PC-9 (cell line): ENCODE results near the gene C19orf67. TPM values are rescaled to one million over a fixed set of nuclear protein-coding genes. Genes with fewer than 3 reads are reported as not detected.

Experiments used
- BruUV-seq: library from RNA; stranded (reverse); fragments of 400-500 nt; replicated peaks from 2 replicates; lab custom pipeline; 2021; lab: Mats Ljungman, UMichigan
- CTCF ChIA-PET: fragments of 300-600 bp; sonication (Branson Sonifier 250); formaldehyde crosslinking; loops from one replicate; lab custom pipeline; 2022; ENCODE audit warnings: antibody characterized with exemption; lab: Charles Lee
- POLR2A ChIA-PET: fragments of 300-600 bp; sonication (Branson Sonifier 250); formaldehyde crosslinking; loops from one replicate; lab custom pipeline; 2022; ENCODE audit warnings: antibody characterized with exemption; ENCODE audit not compliant: unreplicated experiment; lab: Charles Lee
- DNase-seq, 2 experiments: peaks; one replicate each; pipeline versions ENCODE4 v3.0.0 to v3.0.0-alpha.2; 2015 to 2022; ENCODE audit warnings: mixed read lengths in 1 of 2
- H2AFZ ChIP-seq: fragments of 200-600 bp; sonication (generic); 2 replicates; pipeline ENCODE4 v1.8.1; 2017; ENCODE audit warnings: antibody characterized with exemption
- H3F3A ChIP-seq: fragments of 200-600 bp; sonication (generic); 2 replicates; pipeline ENCODE4 v1.8.1; 2017; ENCODE audit warnings: antibody characterized with exemption, mild to moderate bottlenecking, low read depth; ENCODE audit not compliant: insufficient read depth
- H3K27ac ChIP-seq: fragments of 200-600 bp; sonication (generic); 2 replicates; pipeline ENCODE4 v1.6.1; 2016; ENCODE audit warnings: mixed run types
- H3K27me3 ChIP-seq: fragments of 200-600 bp; sonication (generic); 2 replicates; pipeline ENCODE4 v1.6.1; 2016; ENCODE audit warnings: low read depth, mixed run types; ENCODE audit not compliant: insufficient read depth
- H3K36me3 ChIP-seq: fragments of 200-600 bp; sonication (generic); 2 replicates; pipeline ENCODE4 v1.6.1; 2016; ENCODE audit warnings: low read depth, mixed run types
- H3K4me1 ChIP-seq: fragments of 200-600 bp; sonication (generic); replicated peaks from 2 replicates; pipeline ENCODE4 v1.6.1; 2016; ENCODE audit warnings: mixed run types; ENCODE audit not compliant: insufficient read depth
- H3K4me2 ChIP-seq: fragments of 200-600 bp; sonication (generic); 2 replicates; pipeline ENCODE4 v1.6.1; 2017; ENCODE audit warnings: mixed run types
- H3K4me3 ChIP-seq: fragments of 200-600 bp; sonication (generic); 2 replicates; pipeline ENCODE4 v1.6.1; 2016; ENCODE audit warnings: mixed run types
- H3K79me2 ChIP-seq: fragments of 200-600 bp; sonication (generic); 2 replicates; pipeline ENCODE4 v1.6.1; 2017; ENCODE audit warnings: low read depth, mixed run types
- H3K9me2 ChIP-seq: fragments of 200-600 bp; sonication (generic); 2 replicates; pipeline ENCODE4 v1.8.1; 2017; ENCODE audit warnings: mild to moderate bottlenecking; ENCODE audit not compliant: insufficient read depth
- H3K9me3 ChIP-seq: fragments of 200-600 bp; sonication (generic); 2 replicates; pipeline ENCODE4 v1.8.1; 2016; ENCODE audit warnings: low read depth; ENCODE audit not compliant: insufficient read depth
- H4K20me1 ChIP-seq: fragments of 200-600 bp; sonication (generic); 2 replicates; pipeline ENCODE4 v1.8.1; 2017; ENCODE audit not compliant: insufficient read depth
- EZH2 ChIP-seq: fragments of 200-600 bp; sonication (generic); IDR thresholded peaks from 2 replicates; pipeline ENCODE4 v1.8.0; 2017; ENCODE audit warnings: antibody characterized with exemption, low read depth
- intact Hi-C: fragments of 100-400 bp; cut with micrococcal nuclease; formaldehyde crosslinking; loops from one replicate; pipeline ENCODE4 v1.10.0; 2022; ENCODE audit not compliant: unreplicated experiment
- total RNA-seq: library from RNA; stranded (reverse); gene quantifications from 2 replicates; pipeline ENCODE4 v1.2.3, GENCODE V29; 2021
- TF ChIP-seq, protein P1 (sequence below): fragments of 200-600 bp; sonication (generic); conservative IDR thresholded peaks from 2 replicates; pipeline ENCODE4 v1.6.1; 2017; ENCODE audit warnings: mixed run types, antibody characterized with exemption, mild to moderate bottlenecking, moderate library complexity

The C19orf67 gene
- total RNA-seq, 1 experiment from 2014 or later = not detected

DNA sequence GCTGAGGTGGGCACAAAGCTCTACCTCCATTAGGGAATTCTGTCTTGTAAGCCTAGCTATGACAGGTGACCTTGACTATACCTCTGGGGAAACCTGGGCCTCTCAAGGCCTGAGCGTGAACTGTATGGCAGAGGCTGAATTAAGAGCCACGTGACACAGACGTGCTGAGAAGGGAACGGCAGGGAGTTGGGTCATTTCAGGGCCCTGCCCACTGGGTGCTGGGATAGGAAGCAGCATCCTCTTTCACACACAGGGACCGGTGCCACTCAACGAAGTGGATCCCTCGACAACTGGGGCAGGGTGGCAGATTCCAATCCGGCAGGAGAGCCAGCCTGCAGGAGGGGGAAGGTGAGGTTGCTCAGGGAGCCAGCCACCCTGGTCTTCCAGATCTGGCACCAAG lies 41.6 kb upstream of the C19orf67 start:
- Histone ChIP-seq H3K9me2 (no peaks in the 10 kb centered on the region), H3K4me3 (no peak overlapping the region), H3F3A (peaks cover 16% of the 10 kb centered on the region; the same call in 1 of the 2 replicates), H3K36me3 (no peaks in the 10 kb centered on the region), H3K4me1 (no peaks in the 10 kb centered on the region), H3K27ac (no peak overlapping the region), H2AFZ (no peak overlapping the region), H4K20me1 (no peaks in the 10 kb centered on the region), H3K27me3 (no peaks in the 10 kb centered on the region), H3K79me2 (no peaks in the 10 kb centered on the region), H3K9me3 (no peaks in the 10 kb centered on the region), H3K4me2 (no peak overlapping the region)
- POLR2A ChIA-PET = no interaction called here
- intact Hi-C loops = no loop called here
- no peak for DNase-seq
- TF ChIP-seq, protein P1, sequence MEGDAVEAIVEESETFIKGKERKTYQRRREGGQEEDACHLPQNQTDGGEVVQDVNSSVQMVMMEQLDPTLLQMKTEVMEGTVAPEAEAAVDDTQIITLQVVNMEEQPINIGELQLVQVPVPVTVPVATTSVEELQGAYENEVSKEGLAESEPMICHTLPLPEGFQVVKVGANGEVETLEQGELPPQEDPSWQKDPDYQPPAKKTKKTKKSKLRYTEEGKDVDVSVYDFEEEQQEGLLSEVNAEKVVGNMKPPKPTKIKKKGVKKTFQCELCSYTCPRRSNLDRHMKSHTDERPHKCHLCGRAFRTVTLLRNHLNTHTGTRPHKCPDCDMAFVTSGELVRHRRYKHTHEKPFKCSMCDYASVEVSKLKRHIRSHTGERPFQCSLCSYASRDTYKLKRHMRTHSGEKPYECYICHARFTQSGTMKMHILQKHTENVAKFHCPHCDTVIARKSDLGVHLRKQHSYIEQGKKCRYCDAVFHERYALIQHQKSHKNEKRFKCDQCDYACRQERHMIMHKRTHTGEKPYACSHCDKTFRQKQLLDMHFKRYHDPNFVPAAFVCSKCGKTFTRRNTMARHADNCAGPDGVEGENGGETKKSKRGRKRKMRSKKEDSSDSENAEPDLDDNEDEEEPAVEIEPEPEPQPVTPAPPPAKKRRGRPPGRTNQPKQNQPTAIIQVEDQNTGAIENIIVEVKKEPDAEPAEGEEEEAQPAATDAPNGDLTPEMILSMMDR = no peak
- no peak for TF ChIP-seq EZH2
- BruUV-seq = no TSS peak
- CTCF ChIA-PET = no interaction called here

DNA sequence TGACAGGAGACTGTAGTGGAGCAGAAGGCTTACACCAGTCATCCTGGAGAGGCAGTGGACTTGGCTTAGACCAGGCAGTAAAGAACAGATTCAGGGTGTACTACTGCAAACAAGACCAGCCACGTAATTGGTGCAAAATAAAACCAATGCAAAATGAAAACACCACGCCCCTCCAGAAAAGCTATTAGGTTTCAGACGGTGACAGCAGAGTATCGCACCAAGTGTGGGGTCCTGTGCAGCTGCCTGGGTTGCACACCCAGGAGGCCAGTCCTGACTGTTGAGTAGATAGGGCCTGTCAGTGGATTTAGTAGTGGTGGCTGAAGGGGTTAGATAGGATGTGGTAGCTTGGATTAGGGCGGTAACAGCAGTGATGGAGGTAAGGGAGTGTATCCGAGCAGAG lies 37.3 kb upstream of the C19orf67 start:
- Histone ChIP-seq H3K27ac (no peak overlapping the region), H3F3A (peaks cover 34% of the 10 kb centered on the region), H3K4me1 (peaks cover 15% of the 10 kb centered on the region), H2AFZ (no peak overlapping the region), H3K4me2 (no peak overlapping the region), H3K9me2 (no peaks in the 10 kb centered on the region), H3K27me3 (no peaks in the 10 kb centered on the region), H4K20me1 (no peaks in the 10 kb centered on the region), H3K36me3 (no peaks in the 10 kb centered on the region), H3K9me3 (no peaks in the 10 kb centered on the region), H3K4me3 (no peak overlapping the region), H3K79me2 (no peaks in the 10 kb centered on the region)
- BruUV-seq = no TSS peak
- no peak for DNase-seq
- ChIA-PET CTCF (interaction anchor here (0.7 kb wide), 2 partner anchors 13 to 486 kb away, joined by 4 to 8 read pairs; partner anchors contain the start of gene ASF1B), POLR2A (no interaction called here)
- intact Hi-C loops = no loop called here
- TF ChIP-seq, protein P1 = no peak
- no peak for TF ChIP-seq EZH2

DNA sequence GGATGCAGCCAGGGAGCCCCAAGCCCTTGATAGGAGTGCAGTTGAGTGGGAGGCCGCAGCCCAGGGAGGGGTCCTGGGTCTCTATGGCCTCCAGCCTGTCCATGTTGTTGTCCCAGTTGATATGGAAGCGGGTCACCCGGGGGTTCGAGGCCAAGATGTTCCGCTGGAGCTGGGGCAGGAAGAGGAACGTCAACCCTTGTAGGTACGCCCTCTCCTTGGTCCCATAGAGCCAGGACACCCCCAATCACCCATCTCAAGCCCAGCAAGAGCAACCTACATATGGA lies 34.9 kb upstream of the C19orf67 start:
- TF ChIP-seq, protein P1 = no peak
- TF ChIP-seq EZH2 = no peak
- no peak for DNase-seq
- BruUV-seq = no TSS peak
- Histone ChIP-seq H3K4me2 (no peak overlapping the region), H3K27me3 (no peaks in the 10 kb centered on the region), H3K9me3 (no peaks in the 10 kb centered on the region), H3K36me3 (no peaks in the 10 kb centered on the region), H3K4me3 (no peak overlapping the region), H3K9me2 (no peaks in the 10 kb centered on the region), H3F3A (peaks cover 44% of the 10 kb centered on the region), H3K79me2 (peaks cover 16% of the 10 kb centered on the region), H3K4me1 (peaks cover 21% of the 10 kb centered on the region), H2AFZ (no peak overlapping the region), H4K20me1 (no peaks in the 10 kb centered on the region), H3K27ac (no peak overlapping the region)
- POLR2A ChIA-PET = no interaction called here
- intact Hi-C loops = no loop called here
- CTCF ChIA-PET = no interaction called here
